ENCODE data around the gene PRRC2A. TPM values are rescaled to one million over a fixed set of nuclear protein-coding genes. Genes with fewer than 3 reads are reported as not detected.
A peak's percentile ranks its signal among the peaks of the same experiment; 100 is the strongest.

Gene PRRC2A
- total RNA-seq, 1 experiment from 2014 or later, result 383 TPM

GRCh38 chr6:31587791-31588777 lies 32.4 kb upstream of the PRRC2A start:
- Histone ChIP-seq H2AFZ (ENCODE audit: low read length) (no peak overlapping the region), H3K27ac (ENCODE audit: insufficient read length, low read depth, low read length) (no peak overlapping the region), H2BK15ac (ENCODE audit: low read depth, low read length) (no peak overlapping the region), H3K4me2 (ENCODE audit: insufficient read depth, insufficient read length, low read length) (no peak overlapping the region), H3K4ac (ENCODE audit: low read depth, low read length) (no peak overlapping the region), H4K91ac (ENCODE audit: insufficient read length, low read depth, low read length) (no peak overlapping the region), H4K8ac (replicated peaks; ENCODE audit: insufficient read length, low read depth, low read length) (no peak overlapping the region), H3T11ph (ENCODE audit: low read length) (no peak overlapping the region), H3K23me2 (ENCODE audit: insufficient read length, low read depth, low read length, poor library complexity, severe bottlenecking) (peaks cover 2% of the 10 kb centered on the region), H3K4me1 (ENCODE audit: insufficient read depth, low read length) (no peaks in the 10 kb centered on the region; the same call in 1 of the 2 replicates), H3K23ac (ENCODE audit: insufficient read length, low read depth, low read length) (no peak overlapping the region), H4K5ac (ENCODE audit: insufficient read length, low read depth, low read length) (no peak overlapping the region), H3K9me3 (ENCODE audit: control insufficient read depth, low read depth, low read length) (no peaks in the 10 kb centered on the region), H3K56ac (ENCODE audit: insufficient read length, low read depth, low read length) (no peak overlapping the region), H2BK120ac (ENCODE audit: low read depth, low read length, poor library complexity, severe bottlenecking) (no peak overlapping the region), H2BK20ac (ENCODE audit: low read depth, low read length, poor library complexity, severe bottlenecking) (no peak overlapping the region), H3K18ac (ENCODE audit: insufficient read length, low read depth, low read length) (no peak overlapping the region), H3K14ac (ENCODE audit: insufficient read depth, low read length) (no peak overlapping the region), H2BK12ac (ENCODE audit: insufficient read length, low read depth, low read length) (no peak overlapping the region), H2AK5ac (ENCODE audit: insufficient read length, low read length) (no peak overlapping the region), H4K20me1 (ENCODE audit: control insufficient read depth, insufficient read depth, insufficient read length) (no peaks in the 10 kb centered on the region), H2BK5ac (ENCODE audit: insufficient read length, low read length) (no peak overlapping the region), H3K9ac (ENCODE audit: extremely low read depth, insufficient read length, low read length) (no peak overlapping the region), H3K27me3 (ENCODE audit: insufficient read depth, low read length) (no peaks in the 10 kb centered on the region), H3K79me2 (ENCODE audit: insufficient read depth, low read length) (no peaks in the 10 kb centered on the region), H3K79me1 (ENCODE audit: insufficient read depth, low read depth, low read length, poor library complexity, severe bottlenecking) (no peaks in the 10 kb centered on the region)
- DNase-seq, result no peak
- WGBS (ENCODE audit: extremely low coverage, insufficient read length, low lambda C conversion rate), result no CpG with 5 or more reads among the region's 12 CpGs
- Mint-ChIP-seq H3K27me3 (ENCODE audit: low read depth) (peaks cover 10% of the 10 kb centered on the region), H3K4me1 (peaks cover 11 to 25% of the 10 kb centered on the region in 2 experiments), H3K36me3 (ENCODE audit: insufficient read depth in 1 of 3, low read depth in 3 of 3) (no peaks in the 10 kb centered on the region), H3K9me3 (no peaks in the 10 kb centered on the region; a peak in 1 of 5 replicates), H3K27ac (peak overlapping the region; percentile 3 to 65 (median 50); a peak in 2 of 7 replicates), H3K4me3 (no peak overlapping the region)
- no peak for TF ChIP-seq CTCF (conservative IDR thresholded peaks at IDR 0.05)

Data from H9 (cell line).